Measurements from ENCODE around the gene DSCAML1. TPM values are rescaled to one million over a fixed set of nuclear protein-coding genes. Genes with fewer than 3 reads are reported as not detected.

Gene DSCAML1
- total and polyA plus RNA-seq, 10 of the 15 experiments (the other 5 are each of a cell fraction or from before 2014, with no cell fraction given) = 0.03 to 0.18 (median 0.06) TPM; not detected in 1

GRCh38 chr11:117385471-117385870 is 411.5 kb downstream of the DSCAML1 start:
- TF ChIP-seq RAD21 (IDR thresholded peaks at IDR 0.05; ENCODE audit: insufficient read depth, low read depth, low read length) = no peak
- no peak for TF ChIP-seq SIN3A (IDR thresholded peaks at IDR 0.05; ENCODE audit: low read depth, low read length)
- no peak for TF ChIP-seq GABPA (IDR thresholded peaks at IDR 0.05; ENCODE audit: low read depth)
- TF ChIP-seq TARDBP (IDR thresholded peaks at IDR 0.05; ENCODE audit: borderline replicate concordance) = no peak
- TF ChIP-seq, protein P1, sequence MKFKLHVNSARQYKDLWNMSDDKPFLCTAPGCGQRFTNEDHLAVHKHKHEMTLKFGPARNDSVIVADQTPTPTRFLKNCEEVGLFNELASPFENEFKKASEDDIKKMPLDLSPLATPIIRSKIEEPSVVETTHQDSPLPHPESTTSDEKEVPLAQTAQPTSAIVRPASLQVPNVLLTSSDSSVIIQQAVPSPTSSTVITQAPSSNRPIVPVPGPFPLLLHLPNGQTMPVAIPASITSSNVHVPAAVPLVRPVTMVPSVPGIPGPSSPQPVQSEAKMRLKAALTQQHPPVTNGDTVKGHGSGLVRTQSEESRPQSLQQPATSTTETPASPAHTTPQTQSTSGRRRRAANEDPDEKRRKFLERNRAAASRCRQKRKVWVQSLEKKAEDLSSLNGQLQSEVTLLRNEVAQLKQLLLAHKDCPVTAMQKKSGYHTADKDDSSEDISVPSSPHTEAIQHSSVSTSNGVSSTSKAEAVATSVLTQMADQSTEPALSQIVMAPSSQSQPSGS (IDR thresholded peaks at IDR 0.05; ENCODE audit: low read length) = no peak
- no peak for TF ChIP-seq EED (IDR thresholded peaks at IDR 0.05; ENCODE audit: low read depth)
- TF ChIP-seq PKNOX1 (IDR thresholded peaks at IDR 0.05) = no peak
- no peak for ATAC-seq
- Histone ChIP-seq H3K4me3 (no peak overlapping the region), H3K9me3 (replicated peaks; ENCODE audit: control insufficient read depth, insufficient read depth, low read length) (no peaks in the 10 kb centered on the region), H3K27me3 (replicated peaks in 1 of 2; ENCODE audit: control insufficient read depth in 2 of 2, insufficient read depth in 2 of 2, low read length in 1 of 2) (no peaks in the 10 kb centered on the region), H3K79me2 (ENCODE audit: control insufficient read depth, insufficient read depth, low read length) (no peaks in the 10 kb centered on the region), H4K20me1 (ENCODE audit: control insufficient read depth, insufficient read depth) (no peaks in the 10 kb centered on the region), H3K4me1 (ENCODE audit: control insufficient read depth, insufficient read depth, low read length) (no peaks in the 10 kb centered on the region), H2AFZ (ENCODE audit: control insufficient read depth, low read depth, low read length) (no peak overlapping the region), H3K27ac (ENCODE audit: control insufficient read depth, insufficient read depth) (no peak overlapping the region), H3K4me2 (ENCODE audit: control insufficient read depth, insufficient read depth) (no peak overlapping the region), H3K36me3 (ENCODE audit: control insufficient read depth in 2 of 2, insufficient read depth in 2 of 2, low read length in 1 of 2) (peaks cover 4 to 12% of the 10 kb centered on the region in 2 experiments), H3K9ac (ENCODE audit: control insufficient read depth, insufficient read depth, low read length) (no peak overlapping the region)
- RAD21 ChIA-PET (ENCODE audit: unreplicated experiment) = no interaction called here
- SMC1A ChIA-PET (ENCODE audit: uncharacterized antibody, unreplicated experiment) = no interaction called here
- no TSS peak for BruUV-seq (replicated peaks)
- intact Hi-C loops (cut with micrococcal nuclease; ENCODE audit: unreplicated experiment) (no loop called here), in situ Hi-C loops (cut with MboI) (no loop called here)
- FAIRE-seq = no peak
- CTCF ChIA-PET = no interaction called here
- 100% methylated on average over 3 of the region's 3 CpGs for WGBS (ENCODE audit: insufficient coverage, insufficient replicate concordance, low lambda C conversion rate, missing lambda C conversion rate)
- POLR2A ChIA-PET = no interaction called here
- no peak for DNase-seq (ENCODE audit: low read depth, low spot score)

Measured in GM12878 (cell line).